ENCODE data around the gene SLC25A44. TPM values are rescaled to one million over a fixed set of nuclear protein-coding genes. Genes with fewer than 3 reads are reported as not detected.

SLC25A44 gene
- total and polyA plus RNA-seq, 2 of the 8 experiments (the other 6 are each of a cell fraction or from before 2014, with no cell fraction given): 23.4 to 32.1 TPM

GRCh38 chr1:156167536-156167935 lies 26.4 kb upstream of the SLC25A44 start:
- H2AFZ ChIP-seq (ENCODE audit: low read length): no peak overlapping the region
- no peak for TF ChIP-seq PHF8 (conservative IDR thresholded peaks at IDR 0.05; ENCODE audit: low read depth, low read length)
- TF ChIP-seq HDAC6 (IDR thresholded peaks at IDR 0.05; ENCODE audit: low read depth, low read length): no peak
- TF ChIP-seq RXRA (IDR thresholded peaks at IDR 0.05; ENCODE audit: insufficient read depth, low read depth, low read length): no peak
- TF ChIP-seq SP4 (IDR thresholded peaks at IDR 0.05; ENCODE audit: low read length): no peak
- TF ChIP-seq TAF7 (optimal IDR thresholded peaks at IDR 0.05; ENCODE audit: borderline replicate concordance, low read depth, low read length): no peak
- TF ChIP-seq ATF3 (IDR thresholded peaks at IDR 0.05; ENCODE audit: insufficient read depth, low read depth, low read length): no peak
- TF ChIP-seq NANOG (IDR thresholded peaks at IDR 0.05; ENCODE audit: insufficient read depth, low read depth, low read length, poor library complexity, severe bottlenecking): no peak
- H3K18ac ChIP-seq (ENCODE audit: extremely low read depth, low read length): no peak overlapping the region
- H4K8ac ChIP-seq (ENCODE audit: extremely low read depth, insufficient read depth, low read length): no peak overlapping the region
- no peaks in the 10 kb centered on the region for H3K79me2 ChIP-seq (ENCODE audit: control insufficient read depth in 1 of 2, insufficient read depth in 2 of 2, low read length in 2 of 2)
- CTCF ChIA-PET (ENCODE audit: partially characterized antibody): interaction anchor here (0.6 to 1.4 kb wide), 3 partner anchors 17 to 228 kb away, joined by 3 to 4 read pairs (median 4); no protein-coding TSS in a partner anchor
- H4K5ac ChIP-seq (ENCODE audit: insufficient read length, low read depth, low read length): no peak overlapping the region
- no peak for FAIRE-seq
- H3K27ac ChIP-seq (ENCODE audit: low read depth, low read length): no peak overlapping the region
- WGBS, 2 experiments (ENCODE audit: extremely low coverage in 1 of 2, insufficient coverage in 1 of 2, insufficient read length in 1 of 2, insufficient replicate concordance in 2 of 2, low coverage in 1 of 2, low lambda C conversion rate in 2 of 2, missing lambda C conversion rate in 1 of 2): 78% methylated on average over 5 of the region's 5 CpGs; no CpG with 5 or more reads in 1 of the 2 experiments
- H3K4me3 ChIP-seq (ENCODE audit: extremely low read depth in 1 of 4, insufficient read depth in 2 of 4, low read depth in 3 of 4, low read length in 4 of 4): no peak overlapping the region
- no peak overlapping the region for H2BK120ac ChIP-seq (replicated peaks; ENCODE audit: low read depth, low read length)
- H4K20me1 ChIP-seq (replicated peaks in 1 of 2; ENCODE audit: control insufficient read depth in 1 of 2, insufficient read depth in 2 of 2, low read length in 2 of 2): no peaks in the 10 kb centered on the region
- H3K36me3 ChIP-seq (ENCODE audit: control insufficient read depth in 2 of 4, insufficient read depth in 4 of 4, low read length in 3 of 4): peaks cover 0 to 9% (median 0%) of the 10 kb centered on the region in 4 experiments; a peak in 2 of 8 replicates
- no peak overlapping the region for H2AK5ac ChIP-seq (ENCODE audit: low read depth, low read length)
- peaks cover 0 to 2% (median 0%) of the 10 kb centered on the region in 4 experiments; a peak in 1 of 7 replicates for H3K4me1 ChIP-seq (replicated peaks in 1 of 4; ENCODE audit: control insufficient read depth in 3 of 4, insufficient read depth in 4 of 4, low read length in 3 of 4)
- H3K23me2 ChIP-seq (ENCODE audit: low read depth, low read length): no peaks in the 10 kb centered on the region
- H2BK20ac ChIP-seq (ENCODE audit: low read length): no peak overlapping the region
- no peak overlapping the region for H4K91ac ChIP-seq (replicated peaks; ENCODE audit: insufficient read length, low read length)
- H3K9ac ChIP-seq (replicated peaks in 1 of 4; ENCODE audit: extremely low read depth in 1 of 4, low read depth in 3 of 4, low read length in 3 of 4): no peak overlapping the region
- H2BK12ac ChIP-seq (ENCODE audit: low read depth, low read length): no peak overlapping the region
- H2BK5ac ChIP-seq (ENCODE audit: low read depth, low read length): no peak overlapping the region
- H3K4ac ChIP-seq (replicated peaks; ENCODE audit: insufficient read length, low read depth, low read length): no peak overlapping the region
- H3K27me3 ChIP-seq (replicated peaks in 1 of 4; ENCODE audit: control insufficient read depth in 3 of 4, extremely low read depth in 1 of 4, insufficient read depth in 3 of 4, low read length in 3 of 4): peaks cover 0 to 2% (median 0%) of the 10 kb centered on the region in 4 experiments; a peak in 1 of 7 replicates
- H3K4me2 ChIP-seq (ENCODE audit: insufficient read depth in 1 of 2, low read depth in 2 of 2, low read length in 2 of 2): no peak overlapping the region
- no peak overlapping the region for H2BK15ac ChIP-seq (ENCODE audit: low read length)
- POLR2A ChIA-PET (ENCODE audit: partially characterized antibody): interaction anchor here (1.0 to 1.8 kb wide), 4 partner anchors 13 to 123 kb away, joined by 3 to 7 read pairs (median 4); partner anchors contain the start of gene PMF1
- H3K14ac ChIP-seq (ENCODE audit: insufficient read length): no peak overlapping the region
- no peak overlapping the region for H3K56ac ChIP-seq (replicated peaks; ENCODE audit: insufficient read length, low read depth, low read length)
- no peaks in the 10 kb centered on the region for H3K79me1 ChIP-seq (ENCODE audit: low read depth, low read length)
- no peak overlapping the region for H3K23ac ChIP-seq (ENCODE audit: insufficient read length)
- no peaks in the 10 kb centered on the region for H3K9me3 ChIP-seq (ENCODE audit: insufficient read depth in 2 of 2, low read depth in 1 of 2, low read length in 1 of 2)
- no peak for DNase-seq (ENCODE audit: low read depth in 1 of 2, low spot score in 2 of 2)
